HG02798 (cell line): ENCODE measurements around the gene MSI2.

ENCODE experiments used
- ATAC-seq: cut with Tn5 transposase; IDR thresholded peaks from one replicate; pipeline ENCODE4 v1.9.1; 2021; ENCODE audit warnings: mild to moderate bottlenecking; ENCODE audit not compliant: unreplicated experiment, poor library complexity

The MSI2 gene

GRCh38 chr17:57466017-57466471, 209.7 kb downstream of the MSI2 start:
- ATAC-seq: no peak

GRCh38 chr17:57466521-57466920, 210.2 kb downstream of the MSI2 start:
- ATAC-seq: no peak

- no peak for ATAC-seq
Observed at GRCh38 chr17:57467226-57467625, 210.9 kb downstream of the MSI2 start.

- ATAC-seq: no peak
Observed at GRCh38 chr17:57467801-57468200, 211.5 kb downstream of the MSI2 start.

- peak; percentile 60 for ATAC-seq
Observed at GRCh38 chr17:57468932-57469775, 212.8 kb downstream of the MSI2 start.

DNA sequence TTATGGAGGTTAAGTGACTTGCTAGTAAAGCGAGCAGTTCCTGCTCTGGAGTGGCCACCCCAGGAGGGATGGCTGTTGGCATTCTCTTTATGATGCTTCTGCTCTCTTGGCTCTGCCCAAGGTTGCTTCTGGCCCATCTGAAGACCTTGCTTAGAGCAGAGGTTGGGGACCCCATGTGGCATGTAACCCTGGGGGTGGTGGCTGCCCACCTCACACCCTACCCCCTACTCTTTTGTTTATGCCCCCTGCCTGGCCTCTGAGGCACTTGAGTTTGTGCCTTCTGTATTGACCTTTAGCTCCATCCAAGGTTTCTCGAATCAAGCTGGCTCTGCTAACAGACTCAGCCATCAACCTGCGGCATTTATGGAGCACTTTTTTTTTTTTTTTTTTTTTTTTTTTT, 214.6 kb downstream of the MSI2 start:
- ATAC-seq: no peak

GRCh38 chr17:57471868-57472368, 215.6 kb downstream of the MSI2 start:
- ATAC-seq: no peak

DNA sequence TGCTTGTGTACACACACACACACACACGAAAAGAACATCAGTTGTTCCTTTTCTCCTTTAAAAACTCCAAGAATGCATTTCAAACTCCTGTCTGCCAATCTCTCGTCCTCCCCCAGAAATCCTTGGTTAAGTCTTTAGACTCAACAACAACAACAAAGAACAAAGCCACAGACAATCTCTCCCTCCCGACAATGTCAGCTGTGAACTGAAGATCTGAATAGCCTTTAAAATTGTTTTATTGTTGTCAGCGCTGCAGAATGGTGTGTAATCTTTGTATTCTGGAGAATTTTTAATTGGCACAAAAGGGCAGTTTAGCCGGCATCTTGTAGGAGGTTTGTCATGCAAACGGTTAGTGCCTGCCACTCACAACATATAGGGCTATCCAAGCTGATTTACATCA, 219.5 kb downstream of the MSI2 start:
- ATAC-seq: no peak

DNA sequence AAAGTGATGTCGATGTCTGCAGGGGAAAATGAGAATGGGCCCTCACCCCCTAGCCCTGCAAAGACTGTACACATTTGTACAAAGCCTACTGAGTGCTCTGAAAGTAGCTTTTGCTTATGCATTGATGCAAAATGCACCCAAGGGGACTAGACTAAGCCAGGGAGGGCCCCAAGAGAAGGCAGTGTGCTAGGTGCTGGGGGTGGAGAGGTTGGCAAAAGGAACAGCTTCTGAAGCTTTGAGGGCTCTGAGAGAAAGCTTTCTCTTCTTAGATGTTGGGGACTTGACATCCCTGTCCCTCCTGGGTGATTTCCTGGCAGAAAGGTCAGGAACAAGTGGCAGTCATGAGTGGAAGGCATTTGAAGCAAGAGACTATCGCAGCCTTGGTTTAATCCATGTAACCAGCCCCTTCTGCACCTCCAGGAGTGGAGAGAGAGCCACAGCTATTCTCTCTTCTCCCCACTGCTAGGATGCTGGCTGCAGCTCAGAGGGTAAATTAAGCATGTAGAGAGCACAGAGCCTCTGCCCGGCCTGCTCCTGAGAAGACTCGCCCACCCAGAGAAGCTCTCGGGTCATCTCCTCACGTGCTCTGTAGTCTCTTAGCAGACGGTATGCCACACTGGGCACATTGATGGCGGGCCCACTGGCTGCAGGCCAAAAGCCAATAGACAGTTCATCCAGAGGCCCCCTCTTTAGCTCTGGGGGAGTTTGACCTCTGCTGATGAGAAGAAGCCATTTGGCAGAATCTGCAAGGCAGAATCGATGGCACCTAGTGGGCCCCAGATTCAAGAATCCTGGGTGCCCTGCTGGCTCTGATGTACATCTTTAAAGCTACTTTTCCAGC, 221.4 kb downstream of the MSI2 start:
- no peak for ATAC-seq

- no peak for ATAC-seq
Observed at GRCh38 chr17:57478478-57479250, 222.3 kb downstream of the MSI2 start.

DNA sequence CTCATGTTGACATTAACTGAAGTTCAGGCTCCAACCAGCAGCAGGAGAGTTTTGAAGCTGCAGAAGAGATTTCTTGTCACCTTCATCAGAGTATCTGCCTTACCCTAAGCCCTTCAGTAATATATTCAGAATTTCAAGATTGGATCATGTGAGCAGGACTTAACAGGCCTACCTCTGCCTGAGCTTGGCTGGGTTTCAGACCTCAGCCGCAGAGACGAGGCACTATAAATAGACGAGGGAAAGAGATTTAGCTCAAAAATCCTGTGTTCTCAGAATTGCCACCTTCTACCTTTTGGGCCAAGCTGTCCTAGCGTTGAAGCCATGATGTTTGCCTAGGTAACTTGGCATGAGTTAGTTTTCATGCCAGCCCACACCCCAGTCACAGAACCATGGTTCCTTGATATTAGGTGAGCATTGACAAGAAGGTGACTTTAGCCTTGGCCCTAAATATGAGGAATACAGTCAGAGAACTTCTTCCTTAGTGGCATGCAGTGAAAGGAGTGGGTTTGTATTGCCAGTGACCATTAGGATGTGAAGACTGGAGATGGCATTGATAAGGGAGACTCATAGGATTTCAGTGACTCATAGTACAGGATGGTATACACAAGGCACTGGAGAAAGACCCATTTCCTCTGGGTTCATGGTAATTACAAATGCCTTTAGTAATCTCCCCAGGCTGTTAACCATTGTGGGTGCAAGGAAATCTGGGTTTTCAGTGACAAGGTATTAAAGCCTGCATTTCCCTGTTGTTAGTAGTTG, 224.3 kb downstream of the MSI2 start:
- no peak for ATAC-seq

GRCh38 chr17:57481910-57482391, 225.6 kb downstream of the MSI2 start:
- no peak for ATAC-seq

GRCh38 chr17:57482657-57483056, 226.3 kb downstream of the MSI2 start:
- ATAC-seq: no peak

DNA sequence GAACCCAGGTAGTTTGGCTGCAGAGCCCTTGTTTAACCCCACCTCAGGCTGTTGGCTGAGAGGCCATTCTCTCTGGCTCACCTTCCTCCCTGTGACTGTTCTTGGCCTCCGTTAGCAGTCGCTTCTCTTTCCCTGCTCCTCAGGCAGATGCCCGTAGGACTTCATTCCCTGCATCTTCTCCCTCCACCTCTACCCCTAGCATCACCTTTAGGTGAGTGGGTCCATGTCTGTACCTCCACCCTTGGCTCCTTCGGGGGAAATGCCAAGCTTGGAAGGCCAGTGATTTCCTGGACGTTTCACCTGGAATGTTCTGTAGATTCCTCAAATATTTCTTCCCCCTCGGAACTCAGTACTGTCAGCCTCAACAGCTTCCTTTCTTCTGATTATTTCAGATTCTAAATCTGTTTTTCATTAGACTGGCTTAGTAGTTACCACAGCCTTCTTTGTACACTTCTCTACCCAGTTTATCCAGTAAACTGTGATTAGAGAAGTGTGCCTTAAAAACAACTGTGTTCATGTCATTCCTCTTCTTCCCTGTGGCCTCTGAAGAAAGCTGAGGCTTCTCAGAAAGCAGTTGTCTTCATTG, 227.9 kb downstream of the MSI2 start:
- ATAC-seq: no peak

- no peak for ATAC-seq
Observed at GRCh38 chr17:57484826-57485565, 228.7 kb downstream of the MSI2 start.

GRCh38 chr17:57485566-57485865, 229.2 kb downstream of the MSI2 start:
- ATAC-seq: no peak

DNA sequence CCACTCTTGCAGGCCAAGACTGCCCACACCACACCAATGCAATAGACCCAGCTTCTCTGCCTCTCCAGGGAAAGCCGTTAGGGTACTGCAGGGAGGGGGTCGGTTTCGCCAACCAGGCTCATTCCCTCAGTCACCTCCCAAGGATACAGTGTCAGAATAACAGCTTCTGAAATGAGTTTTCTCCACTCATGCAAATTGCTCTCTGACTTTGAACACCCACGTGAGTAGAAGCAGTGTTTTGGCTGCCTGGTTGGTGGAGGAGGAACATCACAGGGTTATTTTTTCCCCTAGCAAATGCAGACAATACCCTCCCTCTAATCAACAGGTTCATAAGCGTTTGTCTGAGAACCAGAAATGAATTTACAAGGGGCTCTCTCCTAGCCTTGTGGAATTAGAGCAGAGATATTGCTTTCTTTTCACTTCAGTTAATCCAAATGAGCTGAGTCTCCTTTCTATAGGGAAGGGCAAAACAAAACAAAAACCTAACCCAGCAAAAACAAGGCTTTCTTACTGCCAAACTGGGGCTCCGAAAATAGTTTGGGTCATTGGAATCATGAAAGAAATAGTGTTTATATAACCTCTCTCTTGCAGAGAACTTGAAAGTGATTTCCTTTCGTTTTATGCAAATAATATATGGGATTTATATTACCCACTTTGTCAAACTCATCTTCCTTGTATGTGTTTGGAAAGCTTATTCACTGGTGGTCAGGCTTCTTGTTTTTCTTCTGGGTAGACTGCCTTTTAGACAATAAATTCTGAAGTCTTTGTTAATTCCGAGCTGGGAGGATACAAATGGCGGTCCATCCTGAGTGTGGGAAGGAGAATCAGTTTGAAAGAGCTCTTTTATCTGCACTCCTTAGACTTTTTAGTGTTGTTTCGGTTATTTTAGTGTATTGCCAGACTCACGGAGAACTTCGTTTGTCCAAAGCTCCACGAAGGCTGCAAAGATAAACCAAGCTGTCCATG, 229.9 kb downstream of the MSI2 start:
- ATAC-seq: peak; percentile 46

GRCh38 chr17:57486882-57487301, 230.6 kb downstream of the MSI2 start:
- no peak for ATAC-seq
